ENCODE data around the gene LRIT1.

The LRIT1 gene

DNA sequence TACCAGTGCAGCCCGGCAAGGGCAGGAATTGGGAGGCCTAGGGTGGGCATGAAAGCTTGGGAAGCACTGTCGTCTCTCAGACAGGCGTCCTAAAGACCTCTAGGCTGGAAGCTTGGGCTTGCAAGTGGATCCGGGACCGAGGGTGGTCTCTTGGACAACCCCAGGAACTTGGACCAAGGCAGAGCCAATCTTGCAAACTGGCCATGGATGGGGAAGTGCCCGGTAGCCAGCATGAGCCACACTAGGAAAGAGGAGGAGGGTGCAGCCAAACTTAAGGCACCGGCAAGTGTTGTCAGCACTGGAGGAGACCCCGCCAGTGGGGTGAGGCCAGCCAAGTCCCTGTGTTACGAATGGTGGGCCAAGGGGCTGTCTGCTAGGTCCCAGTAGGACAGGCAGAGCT lies 24.5 kb downstream of the LRIT1 start:
- Histone ChIP-seq H3K27ac (no peak overlapping the region), H3K36me3 (no peaks in the 10 kb centered on the region), H3K27me3 (peaks cover 14% of the 10 kb centered on the region), H3K4me1 (ENCODE audit: control insufficient read depth in 1 of 2, insufficient read depth in 1 of 2, low read depth in 1 of 2, low read length in 1 of 2) (no peaks in the 10 kb centered on the region), H3K9me3 (no peaks in the 10 kb centered on the region), H3K4me3 (ENCODE audit: low read depth in 1 of 2, low read length in 1 of 2) (no peak overlapping the region)
- no peak for TF ChIP-seq CTCF (IDR thresholded peaks at IDR 0.05)

GRCh38 chr10:84214612-84215235 lies 26.6 kb downstream of the LRIT1 start:
- Histone ChIP-seq H3K27me3 (peaks cover 20% of the 10 kb centered on the region), H3K27ac (no peak overlapping the region), H3K4me3 (ENCODE audit: low read depth in 1 of 2, low read length in 1 of 2) (no peak overlapping the region), H3K36me3 (no peaks in the 10 kb centered on the region), H3K9me3 (no peaks in the 10 kb centered on the region), H3K4me1 (ENCODE audit: control insufficient read depth in 1 of 2, insufficient read depth in 1 of 2, low read depth in 1 of 2, low read length in 1 of 2) (no peaks in the 10 kb centered on the region)
- TF ChIP-seq CTCF (IDR thresholded peaks at IDR 0.05) = no peak

DNA sequence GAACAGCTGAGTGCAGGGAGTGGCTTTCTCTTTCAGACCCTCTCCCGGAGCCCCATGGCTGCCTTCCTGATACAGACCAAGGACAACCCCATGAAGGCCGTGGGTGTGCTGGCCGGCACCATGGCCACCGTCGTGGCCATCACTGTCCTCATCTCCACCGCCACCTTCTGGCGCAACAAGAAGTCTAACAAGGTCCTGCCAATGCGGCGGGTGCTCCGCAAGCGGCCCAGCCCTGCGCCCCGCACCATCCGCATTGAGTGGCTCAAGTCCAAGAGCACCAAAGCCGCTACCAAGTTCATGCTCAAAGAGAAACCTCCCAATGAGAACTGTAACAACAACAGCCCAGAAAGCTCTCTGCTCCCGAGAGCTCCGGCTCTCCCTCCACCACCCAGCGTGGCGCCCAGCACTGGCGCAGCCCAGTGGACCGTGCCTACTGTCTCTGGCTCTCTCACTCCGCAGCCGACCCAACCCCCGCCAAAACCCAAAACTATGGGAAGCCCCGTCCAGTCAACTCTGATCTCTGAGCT lies 27.2 kb downstream of the LRIT1 start:
- H3K9me3 ChIP-seq = no peaks in the 10 kb centered on the region
- no peak for TF ChIP-seq CTCF (IDR thresholded peaks at IDR 0.05)
- H3K4me3 ChIP-seq (ENCODE audit: low read depth in 1 of 2, low read length in 1 of 2) = no peak overlapping the region
- H3K36me3 ChIP-seq = no peaks in the 10 kb centered on the region
- H3K4me1 ChIP-seq (ENCODE audit: control insufficient read depth in 1 of 2, insufficient read depth in 1 of 2, low read depth in 1 of 2, low read length in 1 of 2) = no peaks in the 10 kb centered on the region
- no peak overlapping the region for H3K27ac ChIP-seq
- H3K27me3 ChIP-seq = peaks cover 16% of the 10 kb centered on the region

- no peaks in the 10 kb centered on the region for H3K36me3 ChIP-seq
- H3K27me3 ChIP-seq = peaks cover 24% of the 10 kb centered on the region
- no peak overlapping the region for H3K4me3 ChIP-seq (ENCODE audit: low read depth in 1 of 2, low read length in 1 of 2)
- TF ChIP-seq CTCF (IDR thresholded peaks at IDR 0.05) = no peak
- H3K27ac ChIP-seq = no peak overlapping the region
- H3K9me3 ChIP-seq = no peaks in the 10 kb centered on the region
- no peaks in the 10 kb centered on the region for H3K4me1 ChIP-seq (ENCODE audit: control insufficient read depth in 1 of 2, insufficient read depth in 1 of 2, low read depth in 1 of 2, low read length in 1 of 2)
Observed at GRCh38 chr10:84213076-84213475, 28.3 kb downstream of the LRIT1 start.

DNA sequence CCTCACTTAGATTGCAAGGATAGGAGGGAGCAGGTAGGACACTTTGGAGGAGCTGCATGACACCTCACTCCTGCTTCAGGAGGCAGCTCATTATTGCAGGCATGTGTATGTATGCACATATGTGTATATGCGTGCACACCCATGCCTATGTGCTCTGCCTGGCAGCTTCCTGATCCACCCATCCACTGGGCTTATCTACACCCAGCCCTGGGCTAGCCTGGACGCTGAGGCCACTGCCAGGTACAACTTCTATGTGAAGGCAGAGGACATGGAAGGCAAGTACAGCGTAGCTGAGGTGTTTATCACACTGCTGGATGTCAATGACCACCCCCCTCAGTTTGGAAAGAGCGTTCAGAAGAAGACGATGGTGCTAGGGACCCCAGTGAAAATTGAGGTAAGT lies 29.3 kb downstream of the LRIT1 start:
- H3K9me3 ChIP-seq = no peaks in the 10 kb centered on the region

More for the DNA sequence above, 29.3 kb downstream of the LRIT1 start:
- H3K4me3 ChIP-seq (ENCODE audit: low read depth in 1 of 2, low read length in 1 of 2) = no peak overlapping the region
- no peaks in the 10 kb centered on the region for H3K36me3 ChIP-seq
- H3K27me3 ChIP-seq = peaks cover 35% of the 10 kb centered on the region
- no peak overlapping the region for H3K27ac ChIP-seq
- H3K4me1 ChIP-seq (ENCODE audit: control insufficient read depth in 1 of 2, insufficient read depth in 1 of 2, low read depth in 1 of 2, low read length in 1 of 2) = no peaks in the 10 kb centered on the region
- TF ChIP-seq CTCF (IDR thresholded peaks at IDR 0.05) = no peak

Measured in neutrophil (primary cell).